H1 (cell line): ENCODE measurements around the gene NFASC. TPM values are rescaled to one million over a fixed set of nuclear protein-coding genes. Genes with fewer than 3 reads are reported as not detected.

Source experiments
- CTCF ChIA-PET: fragments of 300-600 bp; sonication (Branson Sonifier 250); formaldehyde crosslinking; loops from one replicate; lab custom pipeline; 2021; ENCODE audit not compliant: partially characterized antibody; lab: Charles Lee
- POLR2A ChIA-PET: fragments of 300-600 bp; sonication (Branson Sonifier 250); formaldehyde crosslinking; loops from one replicate; lab custom pipeline; 2021; ENCODE audit warnings: inconsistent platforms; ENCODE audit not compliant: partially characterized antibody; lab: Charles Lee
- DNase-seq, 2 experiments: peaks; one replicate each; pipeline versions ENCODE4 v3.0.0 to v3.0.0-alpha.2; 2010 to 2022; ENCODE audit warnings: low spot score in 2 of 2, low read depth in 1 of 2, mixed read lengths in 1 of 2
- FAIRE-seq: peaks from 2 replicates; lab custom pipeline; 2011; peaks lifted over from hg19 to GRCh38; lab: Jason Lieb, UNC
- H2AFZ ChIP-seq: 2 replicates; pipeline ENCODE4 v1.8.1; 2012; ENCODE audit warnings: low read length, inconsistent platforms
- H2AK5ac ChIP-seq: 2 replicates; pipeline ENCODE4 v1.6.1; 2013; ENCODE audit warnings: low read depth, low read length
- H2BK120ac ChIP-seq: replicated peaks from 2 replicates; pipeline ENCODE3; 2013; ENCODE audit warnings: low read depth, low read length, inconsistent platforms
- H2BK12ac ChIP-seq: 2 replicates; pipeline ENCODE4 v1.6.1; 2013; ENCODE audit warnings: low read depth, low read length
- H2BK15ac ChIP-seq: 2 replicates; pipeline ENCODE4 v1.6.1; 2013; ENCODE audit warnings: low read length
- H2BK20ac ChIP-seq: 2 replicates; pipeline ENCODE4 v1.6.1; 2013; ENCODE audit warnings: low read length
- H2BK5ac ChIP-seq: 2 replicates; pipeline ENCODE4 v1.6.1; 2013; ENCODE audit warnings: low read depth, low read length
- H3K14ac ChIP-seq: 2 replicates; pipeline ENCODE4 v1.6.1; 2013; ENCODE audit warnings: inconsistent platforms; ENCODE audit not compliant: insufficient read length
- H3K18ac ChIP-seq: 2 replicates; pipeline ENCODE4 v1.6.1; 2013; ENCODE audit warnings: low read length; ENCODE audit errors: extremely low read depth
- H3K23ac ChIP-seq: 2 replicates; pipeline ENCODE4 v1.6.1; 2013; ENCODE audit warnings: inconsistent platforms; ENCODE audit not compliant: insufficient read length
- H3K23me2 ChIP-seq: 2 replicates; pipeline ENCODE4 v1.6.1; 2013; ENCODE audit warnings: low read depth, low read length
- H3K27ac ChIP-seq: 2 replicates; pipeline ENCODE4 v1.6.1; 2011; ENCODE audit warnings: low read depth, low read length, inconsistent platforms
- H3K27me3 ChIP-seq, 4 experiments: replicated peaks in 1 of 4; 1 replicate in 1 of 4; 2 replicates in 3 of 4; pipeline versions ENCODE4 v1.6.1 to v1.8.1; 2011 to 2013; ENCODE audit warnings: low read length in 3 of 4, mild to moderate bottlenecking in 3 of 4, inconsistent platforms in 2 of 4, mixed read lengths in 2 of 4, moderate library complexity in 1 of 4; ENCODE audit not compliant: control insufficient read depth in 3 of 4, insufficient read depth in 3 of 4; ENCODE audit errors: extremely low read depth in 1 of 4
- H3K36me3 ChIP-seq, 4 experiments: 2 replicates each; pipeline versions ENCODE4 v1.6.1 to v1.8.1; 2011 to 2013; ENCODE audit warnings: mild to moderate bottlenecking in 4 of 4, low read length in 3 of 4, moderate library complexity in 2 of 4, control low read depth in 1 of 4, inconsistent platforms in 1 of 4; ENCODE audit not compliant: insufficient read depth in 4 of 4, control insufficient read depth in 2 of 4
- H3K4ac ChIP-seq: replicated peaks from 2 replicates; pipeline ENCODE3; 2013; ENCODE audit warnings: low read length, low read depth, mixed read lengths, inconsistent platforms; ENCODE audit not compliant: insufficient read length
- H3K4me1 ChIP-seq, 4 experiments: replicated peaks in 1 of 4; 1 replicate in 1 of 4; 2 replicates in 3 of 4; pipeline versions ENCODE4 v1.6.1 to v1.8.1; 2011 to 2013; ENCODE audit warnings: low read length in 3 of 4, inconsistent platforms in 2 of 4, mixed read lengths in 1 of 4; ENCODE audit not compliant: insufficient read depth in 4 of 4, control insufficient read depth in 3 of 4
- H3K4me2 ChIP-seq, 2 experiments: 2 replicates each; pipeline versions ENCODE4 v1.6.1 to v1.8.1; 2011 to 2013; ENCODE audit warnings: low read depth in 2 of 2, low read length in 2 of 2, control low read depth in 1 of 2, inconsistent platforms in 1 of 2, mild to moderate bottlenecking in 1 of 2; ENCODE audit not compliant: insufficient read depth in 1 of 2
- H3K4me3 ChIP-seq, 4 experiments: fragments of 200-600, 300-600 bp in 1 of 4; sonication (generic), shearing (Covaris generic), sonication (Bioruptor Twin) in 1 of 4; 2 replicates each; pipeline versions ENCODE4 v1.5.1 to v1.8.1; 2011 to 2016; ENCODE audit warnings: low read length in 4 of 4, low read depth in 3 of 4, control low read depth in 2 of 4, inconsistent platforms in 2 of 4, mild to moderate bottlenecking in 2 of 4, mixed read lengths in 1 of 4, moderate library complexity in 1 of 4; ENCODE audit not compliant: insufficient read depth in 2 of 4; ENCODE audit errors: extremely low read depth in 1 of 4
- H3K56ac ChIP-seq: replicated peaks from 2 replicates; pipeline ENCODE3; 2013; ENCODE audit warnings: low read depth, mild to moderate bottlenecking, mixed read lengths, low read length, inconsistent platforms; ENCODE audit not compliant: insufficient read length
- H3K79me1 ChIP-seq: 2 replicates; pipeline ENCODE4 v1.6.1; 2013; ENCODE audit warnings: low read depth, low read length, control low read depth
- H3K79me2 ChIP-seq, 2 experiments: 2 replicates each; pipeline versions ENCODE4 v1.6.1 to v1.8.1; 2012 to 2013; ENCODE audit warnings: low read length in 2 of 2, mild to moderate bottlenecking in 2 of 2, inconsistent platforms in 1 of 2; ENCODE audit not compliant: insufficient read depth in 2 of 2, control insufficient read depth in 1 of 2
- H3K9ac ChIP-seq, 4 experiments: replicated peaks in 1 of 4; 1 replicate in 1 of 4; 2 replicates in 3 of 4; pipeline versions ENCODE4 v1.6.1 to v1.8.1; 2011 to 2013; ENCODE audit warnings: low read depth in 3 of 4, low read length in 3 of 4, control low read depth in 2 of 4, mild to moderate bottlenecking in 2 of 4, moderate library complexity in 2 of 4, inconsistent platforms in 1 of 4; ENCODE audit errors: extremely low read depth in 1 of 4
- H3K9me3 ChIP-seq, 2 experiments: 2 replicates each; pipeline versions ENCODE4 v1.6.1 to v1.8.1; 2012 to 2013; ENCODE audit warnings: mild to moderate bottlenecking in 2 of 2, moderate library complexity in 2 of 2, control low read depth in 1 of 2, inconsistent platforms in 1 of 2, low read depth in 1 of 2, low read length in 1 of 2, mixed read lengths in 1 of 2; ENCODE audit not compliant: insufficient read depth in 2 of 2
- H4K20me1 ChIP-seq, 2 experiments: replicated peaks in 1 of 2; 2 replicates each; pipeline versions ENCODE3 to v1.8.1; 2011 to 2013; ENCODE audit warnings: inconsistent platforms in 2 of 2, low read length in 2 of 2, mild to moderate bottlenecking in 1 of 2; ENCODE audit not compliant: insufficient read depth in 2 of 2, control insufficient read depth in 1 of 2
- H4K5ac ChIP-seq: 2 replicates; pipeline ENCODE4 v1.6.1; 2013; ENCODE audit warnings: low read length, low read depth, mixed read lengths, inconsistent platforms; ENCODE audit not compliant: insufficient read length
- H4K8ac ChIP-seq: 2 replicates; pipeline ENCODE4 v1.8.0; 2013; ENCODE audit warnings: mild to moderate bottlenecking, moderate library complexity, low read length, inconsistent platforms; ENCODE audit not compliant: insufficient read depth; ENCODE audit errors: extremely low read depth
- H4K91ac ChIP-seq: replicated peaks from 2 replicates; pipeline ENCODE3; 2013; ENCODE audit warnings: low read length, mixed read lengths, inconsistent platforms; ENCODE audit not compliant: insufficient read length
- EGR1 ChIP-seq: IDR thresholded peaks from 2 replicates; pipeline ENCODE4 v1.6.1; 2011; ENCODE audit warnings: low read depth, low read length, borderline replicate concordance
- MAX ChIP-seq: IDR thresholded peaks from 2 replicates; pipeline ENCODE4 v1.6.1; 2012; ENCODE audit warnings: inconsistent platforms
- NANOG ChIP-seq: IDR thresholded peaks from 2 replicates; pipeline ENCODE4 v1.6.1; 2011; ENCODE audit warnings: low read length, low read depth, mild to moderate bottlenecking, inconsistent platforms; ENCODE audit not compliant: insufficient read depth, poor library complexity, severe bottlenecking
- POU5F1 ChIP-seq: IDR thresholded peaks from 2 replicates; pipeline ENCODE4 v1.6.1; 2011; ENCODE audit warnings: low read depth, mild to moderate bottlenecking, low read length, moderate library complexity
- WGBS, 2 experiments: shearing (Covaris generic) in 1 of 2; methylation state at CpG; one replicate each; pipeline versions ENCODE4 v1.1.6 to v1.1.7; 2013 to 2015; ENCODE audit warnings: low lambda C conversion rate in 2 of 2, mixed read lengths in 2 of 2, inconsistent platforms in 1 of 2, low coverage in 1 of 2, missing lambda C conversion rate in 1 of 2; ENCODE audit not compliant: insufficient replicate concordance in 2 of 2, insufficient coverage in 1 of 2, insufficient read length in 1 of 2; ENCODE audit errors: extremely low coverage in 1 of 2, missing lambda C conversion rate in 1 of 2; 5-methylcytosine and 5-hydroxymethylcytosine counted together
- polyA plus RNA-seq, 7 experiments: library from polyadenylated mRNA; depleted of rRNA in 3 of 7; stranded (reverse) in 5 of 7; unstranded in 2 of 7; fragments of >200 nt in 5 of 7; fragments of 200-250 nt in 2 of 7; gene quantifications; 1 replicate in 5 of 7; 2 replicates in 1 of 7; 4 replicates in 1 of 7; pipeline versions ENCODE4 v1.2.1 to v1.2.3, GENCODE V29; 2011 to 2013; ENCODE audit warnings: missing spikeins in 2 of 7, mixed read lengths in 2 of 7
- total RNA-seq: library from RNA; stranded (reverse); fragmentation: NEBNext Ultra II Directional; extraction: Animal tissue kit (Norgen Biotek cat#: 25700); gene quantifications from 2 replicates; pipeline ENCODE4 v1.2.1, GENCODE V29; 2021
- TF ChIP-seq, protein P1 (sequence below): IDR thresholded peaks from 2 replicates; pipeline ENCODE4 v1.6.1; 2011; ENCODE audit warnings: low read depth, mild to moderate bottlenecking, low read length; ENCODE audit not compliant: insufficient read depth
- TF ChIP-seq, protein P2 (sequence below), 3 experiments: IDR thresholded peaks; 1 replicate in 2 of 3; 2 replicates in 1 of 3; pipeline versions ENCODE4 v1.5.1 to v1.6.1; 2011; ENCODE audit warnings: low read length in 3 of 3, mild to moderate bottlenecking in 3 of 3, inconsistent platforms in 2 of 3, low read depth in 1 of 3, moderate library complexity in 1 of 3; ENCODE audit not compliant: insufficient read depth in 1 of 3; ENCODE audit errors: control extremely low read depth in 1 of 3

The NFASC gene
- total and polyA plus RNA-seq, 2 of the 8 experiments (the other 6 are each of a cell fraction or from before 2014, with no cell fraction given) = 5.0 to 15.2 TPM

GRCh38 chr1:204846546-204846945 is 24.1 kb upstream of the NFASC start:
- no peak overlapping the region for H4K5ac ChIP-seq
- no peak overlapping the region for H2BK15ac ChIP-seq
- CTCF ChIA-PET = interaction anchor here (0.6 to 2.4 kb wide), 6 partner anchors 9 to 63 kb away, joined by 3 to 8 read pairs (median 4); no protein-coding TSS in a partner anchor
- no peak overlapping the region for H3K56ac ChIP-seq
- no peak overlapping the region for H2BK120ac ChIP-seq
- no peak overlapping the region for H3K23ac ChIP-seq
- H2BK12ac ChIP-seq = no peak overlapping the region
- no peak overlapping the region for H3K4ac ChIP-seq
- no peaks in the 10 kb centered on the region for H3K4me1 ChIP-seq
- H2AFZ ChIP-seq = no peak overlapping the region
- H3K9ac ChIP-seq = no peak overlapping the region
- H4K91ac ChIP-seq = no peak overlapping the region
- no peaks in the 10 kb centered on the region for H4K20me1 ChIP-seq
- no peak overlapping the region for H2BK20ac ChIP-seq
- DNase-seq = no peak
- H4K8ac ChIP-seq = no peak overlapping the region
- no peak overlapping the region for H3K27ac ChIP-seq
- H3K36me3 ChIP-seq = no peaks in the 10 kb centered on the region
- no peak overlapping the region for H3K18ac ChIP-seq
- WGBS, 2 experiments = 92% methylated on average over 3 of the region's 3 CpGs; no CpG with 5 or more reads in 1 of the 2 experiments
- POLR2A ChIA-PET = interaction anchor here (1.5 to 1.8 kb wide), 2 partner anchors 12 to 53 kb away, joined by 4 read pairs; no protein-coding TSS in a partner anchor
- no peak overlapping the region for H3K4me2 ChIP-seq
- H3K79me2 ChIP-seq = no peaks in the 10 kb centered on the region
- H3K79me1 ChIP-seq = no peaks in the 10 kb centered on the region; the same call in 1 of the 2 replicates
- no peak overlapping the region for H2AK5ac ChIP-seq
- no peaks in the 10 kb centered on the region for H3K27me3 ChIP-seq
- H2BK5ac ChIP-seq = no peak overlapping the region
- no peaks in the 10 kb centered on the region; the same call in 1 of the 2 replicates for H3K23me2 ChIP-seq
- H3K9me3 ChIP-seq = no peaks in the 10 kb centered on the region
- H3K14ac ChIP-seq = no peak overlapping the region
- no peak for FAIRE-seq
- no peak overlapping the region for H3K4me3 ChIP-seq
- no peak for TF ChIP-seq EGR1
- no peak for TF ChIP-seq NANOG
- TF ChIP-seq, protein P1, sequence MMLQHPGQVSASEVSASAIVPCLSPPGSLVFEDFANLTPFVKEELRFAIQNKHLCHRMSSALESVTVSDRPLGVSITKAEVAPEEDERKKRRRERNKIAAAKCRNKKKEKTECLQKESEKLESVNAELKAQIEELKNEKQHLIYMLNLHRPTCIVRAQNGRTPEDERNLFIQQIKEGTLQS = no peak
- no peak for TF ChIP-seq POU5F1
- no peak for TF ChIP-seq MAX
- TF ChIP-seq, protein P2, sequence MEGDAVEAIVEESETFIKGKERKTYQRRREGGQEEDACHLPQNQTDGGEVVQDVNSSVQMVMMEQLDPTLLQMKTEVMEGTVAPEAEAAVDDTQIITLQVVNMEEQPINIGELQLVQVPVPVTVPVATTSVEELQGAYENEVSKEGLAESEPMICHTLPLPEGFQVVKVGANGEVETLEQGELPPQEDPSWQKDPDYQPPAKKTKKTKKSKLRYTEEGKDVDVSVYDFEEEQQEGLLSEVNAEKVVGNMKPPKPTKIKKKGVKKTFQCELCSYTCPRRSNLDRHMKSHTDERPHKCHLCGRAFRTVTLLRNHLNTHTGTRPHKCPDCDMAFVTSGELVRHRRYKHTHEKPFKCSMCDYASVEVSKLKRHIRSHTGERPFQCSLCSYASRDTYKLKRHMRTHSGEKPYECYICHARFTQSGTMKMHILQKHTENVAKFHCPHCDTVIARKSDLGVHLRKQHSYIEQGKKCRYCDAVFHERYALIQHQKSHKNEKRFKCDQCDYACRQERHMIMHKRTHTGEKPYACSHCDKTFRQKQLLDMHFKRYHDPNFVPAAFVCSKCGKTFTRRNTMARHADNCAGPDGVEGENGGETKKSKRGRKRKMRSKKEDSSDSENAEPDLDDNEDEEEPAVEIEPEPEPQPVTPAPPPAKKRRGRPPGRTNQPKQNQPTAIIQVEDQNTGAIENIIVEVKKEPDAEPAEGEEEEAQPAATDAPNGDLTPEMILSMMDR (IDR thresholded peaks at IDR 0.05; ENCODE audit: control extremely low read depth in 1 of 3, insufficient read depth in 1 of 3, low read depth in 1 of 3, low read length in 3 of 3) = no peak
